Measurements from ENCODE around the gene USP9Y.

Gene USP9Y

GRCh38 chrY:12808046-12808445 is 107.0 kb downstream of the USP9Y start:
- DNase-seq: no peak
- Histone ChIP-seq H3K27me3 (no peaks in the 10 kb centered on the region), H3K4me3 (ENCODE audit: low read depth, low read length) (no peak overlapping the region), H3K36me3 (no peaks in the 10 kb centered on the region), H3K4me1 (no peaks in the 10 kb centered on the region), H3K9me3 (no peaks in the 10 kb centered on the region)
- TF ChIP-seq CTCF (IDR thresholded peaks at IDR 0.05; ENCODE audit: low read depth, low read length): no peak

GRCh38 chrY:12809034-12809433 is 108.0 kb downstream of the USP9Y start:
- Histone ChIP-seq H3K27me3 (no peaks in the 10 kb centered on the region), H3K4me3 (ENCODE audit: low read depth, low read length) (no peak overlapping the region), H3K9me3 (no peaks in the 10 kb centered on the region), H3K4me1 (no peaks in the 10 kb centered on the region), H3K36me3 (no peaks in the 10 kb centered on the region)
- DNase-seq: no peak
- no peak for TF ChIP-seq CTCF (IDR thresholded peaks at IDR 0.05; ENCODE audit: low read depth, low read length)

- no peaks in the 10 kb centered on the region for H3K36me3 ChIP-seq
- DNase-seq: no peak
- H3K9me3 ChIP-seq: no peaks in the 10 kb centered on the region
- no peaks in the 10 kb centered on the region for H3K27me3 ChIP-seq
- H3K4me1 ChIP-seq: no peaks in the 10 kb centered on the region
- TF ChIP-seq CTCF (IDR thresholded peaks at IDR 0.05; ENCODE audit: low read depth, low read length): no peak
- H3K4me3 ChIP-seq (ENCODE audit: low read depth, low read length): no peak overlapping the region
These were observed 122.4 kb downstream of the USP9Y start for GRCh38 chrY:12823408-12823807.

GRCh38 chrY:12826791-12827190 is 125.8 kb downstream of the USP9Y start:
- no peaks in the 10 kb centered on the region for H3K9me3 ChIP-seq
- no peak overlapping the region for H3K4me3 ChIP-seq (ENCODE audit: low read depth, low read length)
- TF ChIP-seq CTCF (IDR thresholded peaks at IDR 0.05; ENCODE audit: low read depth, low read length): no peak
- DNase-seq: no peak
- H3K4me1 ChIP-seq: no peaks in the 10 kb centered on the region
- no peaks in the 10 kb centered on the region for H3K36me3 ChIP-seq
- no peaks in the 10 kb centered on the region for H3K27me3 ChIP-seq

- no peaks in the 10 kb centered on the region for H3K27me3 ChIP-seq
- DNase-seq: no peak
- no peak overlapping the region for H3K4me3 ChIP-seq (ENCODE audit: low read depth, low read length)
- no peak for TF ChIP-seq CTCF (IDR thresholded peaks at IDR 0.05; ENCODE audit: low read depth, low read length)
- no peaks in the 10 kb centered on the region for H3K9me3 ChIP-seq
- H3K4me1 ChIP-seq: no peaks in the 10 kb centered on the region
- no peaks in the 10 kb centered on the region for H3K36me3 ChIP-seq
These were observed 132.3 kb downstream of the USP9Y start for GRCh38 chrY:12833284-12833683.

- no peaks in the 10 kb centered on the region for H3K4me1 ChIP-seq
- no peak for DNase-seq
- no peak overlapping the region for H3K4me3 ChIP-seq (ENCODE audit: low read depth, low read length)
- TF ChIP-seq CTCF (IDR thresholded peaks at IDR 0.05; ENCODE audit: low read depth, low read length): no peak
- H3K9me3 ChIP-seq: no peaks in the 10 kb centered on the region
- H3K27me3 ChIP-seq: no peaks in the 10 kb centered on the region
- no peaks in the 10 kb centered on the region for H3K36me3 ChIP-seq
These were observed 136.5 kb downstream of the USP9Y start for GRCh38 chrY:12837550-12837949.

Data from BE2C (cell line).